Hepatocyte (in vitro differentiated cells): Measurements from ENCODE around the gene RNF6.
"Not testable (repeated sequence)": the region's sequence is repeated elsewhere in the genome, so short reads cannot be mapped to it uniquely, and the experiment has no call there.

Experiments
- CTCF ChIP-seq: fragments of 200-600 bp; sonication (generic); IDR thresholded peaks from 2 replicates; pipeline ENCODE4 v1.5.1; 2016; ENCODE audit warnings: antibody characterized with exemption, mild to moderate bottlenecking; ENCODE audit not compliant: poor library complexity
- EZH2 ChIP-seq: fragments of 200-600 bp; sonication (generic); IDR thresholded peaks from 2 replicates; pipeline ENCODE4 v1.6.1; 2016; ENCODE audit warnings: antibody characterized with exemption, mild to moderate bottlenecking, borderline replicate concordance

GRCh38 chr13:26252006-26252405, 29.9 kb upstream of the RNF6 start:
- TF ChIP-seq CTCF, EZH2: not testable (repeated sequence)
